HUES6 (cell line): Measurements from ENCODE around the gene RASD1.

Source experiments
- H3K27ac ChIP-seq: 2 replicates; pipeline ENCODE4 v1.7.0; 2013; ENCODE audit warnings: low read depth, mild to moderate bottlenecking, low read length, inconsistent platforms
- H3K27me3 ChIP-seq: 2 replicates; pipeline ENCODE4 v1.6.1; 2013; ENCODE audit warnings: low read length; ENCODE audit not compliant: control insufficient read depth, insufficient read depth
- H3K36me3 ChIP-seq: 2 replicates; pipeline ENCODE4 v1.6.1; 2013; ENCODE audit warnings: low read length; ENCODE audit not compliant: control insufficient read depth, insufficient read depth
- H3K4me1 ChIP-seq: 2 replicates; pipeline ENCODE4 v1.6.1; 2013; ENCODE audit warnings: low read length; ENCODE audit not compliant: control insufficient read depth, insufficient read depth
- H3K4me3 ChIP-seq: 2 replicates; pipeline ENCODE4 v1.5.1; 2013; ENCODE audit warnings: low read depth, low read length
- H3K9ac ChIP-seq: one replicate; pipeline ENCODE4 v1.6.1; 2013; ENCODE audit warnings: mild to moderate bottlenecking, low read length
- H3K9me3 ChIP-seq: 2 replicates; pipeline ENCODE4 v1.6.1; 2013; ENCODE audit warnings: low read depth, low read length; ENCODE audit not compliant: control insufficient read depth, insufficient read depth

Gene RASD1, protein sequence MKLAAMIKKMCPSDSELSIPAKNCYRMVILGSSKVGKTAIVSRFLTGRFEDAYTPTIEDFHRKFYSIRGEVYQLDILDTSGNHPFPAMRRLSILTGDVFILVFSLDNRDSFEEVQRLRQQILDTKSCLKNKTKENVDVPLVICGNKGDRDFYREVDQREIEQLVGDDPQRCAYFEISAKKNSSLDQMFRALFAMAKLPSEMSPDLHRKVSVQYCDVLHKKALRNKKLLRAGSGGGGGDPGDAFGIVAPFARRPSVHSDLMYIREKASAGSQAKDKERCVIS

DNA sequence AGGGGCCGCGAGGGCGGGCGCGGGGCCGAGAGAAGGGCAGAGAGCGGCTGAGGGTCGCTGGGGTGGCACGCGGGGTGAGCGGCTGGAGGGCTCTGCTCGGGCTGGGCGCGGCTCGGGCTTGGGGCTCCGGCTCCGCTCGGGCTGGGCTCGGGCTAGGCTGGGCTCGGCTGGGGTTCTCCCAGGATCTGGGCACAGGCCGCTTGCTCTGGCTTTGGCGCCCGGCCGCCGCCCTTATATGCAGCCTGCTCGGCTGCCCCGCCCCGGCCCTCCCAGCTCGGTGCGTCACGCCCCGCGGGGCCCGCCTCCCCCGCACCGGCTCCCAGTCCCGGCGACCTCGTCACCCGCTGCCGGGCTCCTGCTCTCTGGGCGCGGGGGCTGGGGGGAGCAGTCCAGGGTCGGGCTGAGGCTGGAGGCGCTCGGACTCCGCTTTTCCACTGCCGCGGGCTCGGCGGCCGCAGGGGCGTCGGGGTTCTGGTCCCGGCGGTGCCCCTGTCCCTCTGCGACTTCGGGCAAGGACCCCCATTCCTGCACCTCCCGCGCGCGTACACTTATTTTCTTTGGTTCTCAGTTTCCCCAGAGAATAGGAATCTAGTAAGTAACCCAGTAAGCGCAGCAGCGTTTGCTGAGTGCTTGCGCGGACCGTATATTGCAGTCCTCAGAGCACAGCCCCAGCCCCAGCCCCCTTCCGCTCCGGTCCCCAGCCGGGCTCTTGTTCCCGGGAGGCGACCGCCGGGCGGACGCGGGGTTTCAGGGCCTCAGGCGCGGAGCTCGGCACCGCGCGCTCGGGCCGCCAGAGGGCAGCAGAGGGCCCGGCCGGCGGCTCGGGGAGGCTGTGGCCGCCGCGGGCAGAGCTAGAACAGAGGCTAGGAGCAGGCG is at the start of gene RASD1:
TSS of gene RASD1 (minus strand) at position 207 of the 876 bp plus-strand sequence. CDS start 214 bp downstream, outside the sequence.
- H3K36me3 ChIP-seq = peaks cover 14% of the 10 kb centered on the region
- H3K4me1 ChIP-seq = peaks cover 34% of the 10 kb centered on the region
- peaks cover 24% of the 10 kb centered on the region for H3K27me3 ChIP-seq
- H3K9me3 ChIP-seq = no peaks in the 10 kb centered on the region
- peak within 1 kb of the TSS; percentile 23; the same call in 1 of the 2 replicates for H3K27ac ChIP-seq
- peak within 1 kb of the TSS; percentile 80 for H3K4me3 ChIP-seq
- peak within 1 kb of the TSS; percentile 71 for H3K9ac ChIP-seq

GRCh38 chr17:17545984-17546383 is 49.8 kb upstream of the RASD1 start:
- Histone ChIP-seq H3K9ac (no peak overlapping the region), H3K36me3 (no peaks in the 10 kb centered on the region), H3K4me1 (peaks cover 2% of the 10 kb centered on the region; the same call in 1 of the 2 replicates), H3K9me3 (no peaks in the 10 kb centered on the region), H3K4me3 (no peak overlapping the region), H3K27me3 (no peaks in the 10 kb centered on the region), H3K27ac (no peak overlapping the region)

DNA sequence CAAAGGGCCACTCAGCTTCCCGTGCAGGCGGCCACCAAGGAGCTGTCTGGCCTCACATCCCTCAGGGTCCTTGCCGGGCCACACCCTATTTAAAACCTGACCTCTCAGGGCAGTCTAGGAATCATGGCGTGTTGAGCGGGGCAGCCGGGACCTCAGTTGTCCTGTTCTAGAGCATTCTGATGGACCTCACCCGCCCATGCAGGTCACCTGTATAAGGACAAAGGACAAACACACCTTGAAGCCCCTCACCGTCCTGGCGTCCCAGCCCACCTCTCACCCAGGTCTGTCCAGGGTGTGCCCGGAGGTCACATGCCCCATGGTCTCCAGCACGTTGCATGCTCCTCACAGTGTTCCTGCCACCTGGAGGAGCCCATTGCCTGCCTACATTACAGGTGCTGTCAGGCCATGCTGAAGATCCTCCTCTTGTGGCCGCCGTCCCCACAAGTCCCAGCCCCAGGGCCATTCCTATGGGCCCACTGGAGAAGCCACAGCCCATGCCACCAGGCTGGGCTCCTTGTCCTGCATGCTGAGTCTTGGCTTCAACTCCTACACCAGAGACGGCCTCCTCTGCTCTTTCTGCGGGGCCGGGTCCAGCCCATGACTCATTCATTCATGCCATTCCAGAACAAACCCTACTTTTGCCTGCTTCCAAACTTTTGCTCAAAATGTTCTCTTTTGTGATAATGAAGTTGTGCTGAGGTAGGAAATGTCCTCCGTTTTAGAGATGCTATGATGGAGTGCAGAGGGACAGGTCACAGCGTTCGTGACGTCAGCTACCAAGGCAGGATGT is 49.0 kb upstream of the RASD1 start:
- no peaks in the 10 kb centered on the region for H3K9me3 ChIP-seq
- H3K9ac ChIP-seq = no peak overlapping the region
- no peaks in the 10 kb centered on the region for H3K27me3 ChIP-seq
- peaks cover 4% of the 10 kb centered on the region; the same call in 1 of the 2 replicates for H3K4me1 ChIP-seq
- no peak overlapping the region for H3K4me3 ChIP-seq
- no peaks in the 10 kb centered on the region for H3K36me3 ChIP-seq
- H3K27ac ChIP-seq = no peak overlapping the region

GRCh38 chr17:17542906-17543635 is 46.9 kb upstream of the RASD1 start:
- H3K9ac ChIP-seq = no peak overlapping the region
- H3K27ac ChIP-seq = no peak overlapping the region
- no peaks in the 10 kb centered on the region for H3K36me3 ChIP-seq
- no peak overlapping the region for H3K4me3 ChIP-seq
- no peaks in the 10 kb centered on the region for H3K9me3 ChIP-seq
- peaks cover 5% of the 10 kb centered on the region; the same call in 1 of the 2 replicates for H3K4me1 ChIP-seq
- H3K27me3 ChIP-seq = no peaks in the 10 kb centered on the region

DNA sequence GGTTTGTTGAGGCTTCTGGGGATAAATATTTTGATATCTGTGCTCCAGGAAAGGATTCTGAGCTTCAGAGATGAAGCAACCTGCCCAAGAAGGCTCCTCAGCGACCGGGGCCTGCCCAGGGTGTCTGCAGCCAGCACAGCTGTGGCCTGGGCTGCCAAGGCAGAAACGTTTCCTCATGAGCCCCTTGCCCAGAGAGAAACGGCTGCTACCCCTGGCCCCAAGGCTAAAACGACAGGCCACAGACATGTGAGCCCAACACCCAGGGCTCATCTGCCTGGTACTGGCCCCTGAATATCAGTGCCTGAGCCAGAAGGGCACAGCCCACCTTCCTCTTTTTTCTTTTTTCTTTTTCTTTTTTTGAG is 45.4 kb upstream of the RASD1 start:
- Histone ChIP-seq H3K27ac (no peak overlapping the region), H3K9me3 (no peaks in the 10 kb centered on the region), H3K36me3 (no peaks in the 10 kb centered on the region), H3K27me3 (no peaks in the 10 kb centered on the region), H3K9ac (no peak overlapping the region), H3K4me1 (peaks cover 5% of the 10 kb centered on the region; the same call in 1 of the 2 replicates), H3K4me3 (no peak overlapping the region)

- no peak overlapping the region for H3K4me3 ChIP-seq
- H3K27ac ChIP-seq = no peak overlapping the region
- no peaks in the 10 kb centered on the region for H3K36me3 ChIP-seq
- H3K9ac ChIP-seq = no peak overlapping the region
- no peaks in the 10 kb centered on the region for H3K9me3 ChIP-seq
- H3K4me1 ChIP-seq = peaks cover 5% of the 10 kb centered on the region; the same call in 1 of the 2 replicates
- H3K27me3 ChIP-seq = no peaks in the 10 kb centered on the region
Observed at GRCh38 chr17:17540935-17541639, 44.9 kb upstream of the RASD1 start.

GRCh38 chr17:17540278-17540906 is 44.2 kb upstream of the RASD1 start:
- Histone ChIP-seq H3K36me3 (no peaks in the 10 kb centered on the region), H3K4me1 (peaks cover 5% of the 10 kb centered on the region; the same call in 1 of the 2 replicates), H3K27ac (no peak overlapping the region), H3K9me3 (no peaks in the 10 kb centered on the region), H3K4me3 (no peak overlapping the region), H3K9ac (no peak overlapping the region), H3K27me3 (no peaks in the 10 kb centered on the region)

DNA sequence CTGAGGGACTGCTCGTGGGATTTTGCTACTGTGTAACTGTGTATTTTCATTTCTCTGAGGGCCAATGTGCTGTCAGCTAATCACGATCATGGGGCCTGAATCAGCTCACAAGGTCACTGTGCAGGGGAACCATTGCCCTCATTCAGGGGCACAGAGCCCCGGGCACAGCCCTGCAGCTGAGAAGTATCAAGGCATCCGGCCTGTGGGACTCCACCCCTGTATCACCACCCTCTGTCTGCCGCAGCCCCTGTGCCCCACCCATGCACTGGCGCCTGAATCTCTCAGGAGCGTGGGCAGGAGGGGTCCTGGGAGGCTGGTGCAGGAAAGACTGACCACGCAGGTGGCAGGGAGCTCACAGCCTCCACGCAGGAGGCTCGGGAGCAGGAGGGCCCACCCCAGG is 43.4 kb upstream of the RASD1 start:
- no peak overlapping the region for H3K9ac ChIP-seq
- peaks cover 5% of the 10 kb centered on the region; the same call in 1 of the 2 replicates for H3K4me1 ChIP-seq
- H3K27me3 ChIP-seq = no peaks in the 10 kb centered on the region
- no peak overlapping the region for H3K4me3 ChIP-seq
- no peaks in the 10 kb centered on the region for H3K9me3 ChIP-seq
- H3K36me3 ChIP-seq = no peaks in the 10 kb centered on the region
- H3K27ac ChIP-seq = no peak overlapping the region

- H3K27ac ChIP-seq = no peak overlapping the region
- no peaks in the 10 kb centered on the region for H3K27me3 ChIP-seq
- no peak overlapping the region for H3K4me3 ChIP-seq
- no peaks in the 10 kb centered on the region for H3K9me3 ChIP-seq
- H3K4me1 ChIP-seq = peaks cover 5% of the 10 kb centered on the region; the same call in 1 of the 2 replicates
- no peaks in the 10 kb centered on the region for H3K36me3 ChIP-seq
- H3K9ac ChIP-seq = no peak overlapping the region
Observed at GRCh38 chr17:17538417-17539391, 42.5 kb upstream of the RASD1 start.
